Amygdala (tissue), 56 donors: Measurements from ENCODE around the gene CHST10.
"Not testable (repeated sequence)": the region's sequence is repeated elsewhere in the genome, so short reads cannot be mapped to it uniquely, and the experiment has no call there.

Experiments
- DNase-seq, 56 donors: peaks; one replicate each; lab custom pipeline; 2025; lab: John Stamatoyannopoulos, UW

CHST10 gene

GRCh38 chr2:100395532-100396350 is 21.7 kb downstream of the CHST10 start:
- peak in 3 of 56 donors; percentile 6 to 33 (median 12) for DNase-seq

- no peak for DNase-seq
Measured at GRCh38 chr2:100394111-100394641, 23.3 kb downstream of the CHST10 start.

- no peak for DNase-seq
Measured at GRCh38 chr2:100393362-100393761, 24.1 kb downstream of the CHST10 start.

DNA sequence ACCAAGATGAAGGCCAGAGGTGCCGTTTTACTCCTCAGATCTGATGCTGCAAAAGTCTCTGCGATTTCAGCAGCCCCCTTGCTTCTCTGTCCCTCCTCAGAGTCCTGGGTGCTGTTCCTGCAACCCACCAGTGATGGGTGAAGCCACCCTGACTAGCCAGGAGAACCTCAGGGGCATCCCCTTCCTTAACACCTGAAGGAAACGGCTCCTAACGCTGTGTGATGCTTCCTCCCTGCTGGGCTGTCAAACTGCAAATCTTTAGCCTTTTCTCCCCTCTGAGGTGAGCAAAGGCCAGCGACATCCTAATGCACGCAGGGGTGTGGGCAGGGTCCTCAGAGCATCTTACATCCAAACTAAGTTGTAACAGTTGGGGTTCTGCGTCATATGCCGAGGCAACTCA is 24.8 kb downstream of the CHST10 start:
- DNase-seq: no peak

GRCh38 chr2:100391735-100392515 is 25.5 kb downstream of the CHST10 start:
- DNase-seq: peak in 33 of 56 donors; percentile 11 to 65 (median 39)

DNA sequence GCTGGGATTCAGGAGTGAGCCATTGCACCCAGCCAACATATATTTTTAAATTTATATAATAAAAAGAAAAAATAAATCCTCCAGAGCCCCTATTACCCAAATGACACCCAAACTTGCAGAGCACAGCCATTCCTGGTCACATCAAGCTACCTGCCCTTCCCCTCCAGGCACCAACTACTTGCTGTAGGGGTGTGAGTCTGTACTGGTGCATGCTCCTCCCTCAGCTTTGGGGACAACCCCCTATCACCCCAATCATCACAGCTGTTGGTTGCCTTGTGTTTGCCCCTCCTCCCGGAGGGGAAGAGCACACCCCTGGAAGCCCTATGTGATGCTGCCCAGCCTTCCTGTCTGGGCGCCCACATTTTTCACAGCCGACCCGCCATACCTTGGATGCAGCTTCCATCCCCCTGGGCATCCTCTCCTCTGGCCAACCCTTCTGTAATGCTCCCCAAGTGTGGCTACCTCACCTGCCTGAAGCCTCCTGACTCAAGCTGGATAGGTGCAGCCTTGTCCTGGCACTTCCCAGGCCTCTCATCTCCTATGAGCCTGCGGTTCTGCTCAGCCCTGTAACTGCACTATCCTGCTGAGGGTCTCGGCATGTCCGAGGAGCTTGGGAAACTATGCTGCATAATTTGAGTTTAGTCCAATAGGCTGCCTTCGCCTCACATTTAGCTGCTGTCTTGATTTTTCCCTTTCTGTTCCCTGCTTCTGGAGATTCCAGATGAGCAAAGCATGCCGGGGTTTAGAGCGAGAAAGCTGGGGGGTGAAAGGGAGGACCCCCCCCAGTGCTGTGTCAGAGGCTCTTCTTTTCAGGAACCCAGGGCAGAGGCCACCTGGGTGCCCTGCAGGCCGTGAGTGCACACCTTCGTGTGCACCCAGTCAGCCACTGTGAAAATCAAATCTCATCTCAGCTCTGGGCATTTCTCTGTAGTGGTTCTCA is 27.2 kb downstream of the CHST10 start:
- no peak for DNase-seq

- DNase-seq: no peak
Measured at GRCh38 chr2:100388703-100389102, 28.8 kb downstream of the CHST10 start.

- DNase-seq: no peak
Measured at GRCh38 chr2:100383954-100384353, 33.5 kb downstream of the CHST10 start.

GRCh38 chr2:100383306-100383705 is 34.2 kb downstream of the CHST10 start:
- no peak for DNase-seq

- DNase-seq: peak in 44 of 56 donors; percentile 8 to 87 (median 48)
Measured at GRCh38 chr2:100381240-100381639, 36.2 kb downstream of the CHST10 start.

DNA sequence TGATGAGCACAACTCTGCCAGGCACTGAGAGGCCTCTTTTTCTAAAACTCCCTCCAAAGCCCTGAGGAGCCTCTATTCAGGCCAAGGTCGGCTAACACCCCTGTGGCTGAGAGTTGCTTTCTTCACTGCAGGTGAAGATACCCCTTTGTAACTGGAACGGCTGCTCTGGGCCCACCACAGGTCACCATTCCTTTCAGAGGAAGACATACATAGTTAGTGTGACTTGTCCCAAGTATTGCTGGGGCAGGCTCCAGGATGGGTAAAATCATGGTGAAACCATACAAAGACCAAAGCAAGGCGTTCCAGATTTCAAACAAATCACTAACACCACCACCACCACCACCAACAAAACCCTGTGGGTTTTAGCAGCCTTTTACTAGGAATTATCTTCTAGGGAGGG is 36.8 kb downstream of the CHST10 start:
- no peak for DNase-seq

DNA sequence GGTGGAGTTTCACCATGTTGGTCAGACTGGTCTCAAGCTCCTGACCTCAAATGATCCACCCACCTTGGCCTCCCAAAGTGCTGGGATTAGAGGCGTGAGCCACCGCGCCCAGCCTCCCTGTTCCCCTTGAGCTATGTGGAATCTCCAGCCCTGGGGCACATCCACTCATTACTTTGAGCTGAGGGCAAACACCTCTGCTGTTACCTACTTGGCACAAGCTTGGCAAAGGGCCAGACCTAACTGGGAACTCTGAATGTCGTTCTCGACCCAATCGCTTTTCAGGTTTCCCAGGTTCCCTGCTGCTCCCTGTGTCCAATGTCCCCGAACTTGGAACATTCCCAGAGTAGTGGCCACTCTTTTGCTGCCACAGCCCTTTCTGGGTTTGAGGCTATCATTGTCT is 40.6 kb downstream of the CHST10 start:
- no peak for DNase-seq

GRCh38 chr2:100367163-100367562 is 50.3 kb downstream of the CHST10 start:
- DNase-seq: no peak

DNA sequence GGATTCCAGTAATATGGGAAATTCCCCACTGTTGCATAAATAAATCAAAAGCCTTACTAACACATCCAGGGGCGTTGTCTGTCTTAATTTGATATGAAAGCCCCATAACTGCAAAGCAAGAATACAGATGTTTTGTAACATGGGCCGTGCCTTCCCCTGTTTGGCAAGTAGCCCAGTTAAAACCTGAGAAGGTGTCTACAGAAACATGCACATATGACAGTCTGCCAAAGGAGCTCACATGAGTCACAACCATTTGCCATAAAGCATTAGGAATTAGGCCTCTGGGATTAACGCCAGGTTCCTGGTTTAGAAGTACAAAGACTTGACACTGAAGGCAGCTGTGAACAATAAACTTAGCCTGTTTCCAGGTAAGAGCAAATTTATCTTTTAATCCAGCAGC is 52.0 kb downstream of the CHST10 start:
- DNase-seq: no peak

- not testable (repeated sequence) for DNase-seq
Measured at GRCh38 chr2:100362269-100362668, 55.2 kb downstream of the CHST10 start.

DNA sequence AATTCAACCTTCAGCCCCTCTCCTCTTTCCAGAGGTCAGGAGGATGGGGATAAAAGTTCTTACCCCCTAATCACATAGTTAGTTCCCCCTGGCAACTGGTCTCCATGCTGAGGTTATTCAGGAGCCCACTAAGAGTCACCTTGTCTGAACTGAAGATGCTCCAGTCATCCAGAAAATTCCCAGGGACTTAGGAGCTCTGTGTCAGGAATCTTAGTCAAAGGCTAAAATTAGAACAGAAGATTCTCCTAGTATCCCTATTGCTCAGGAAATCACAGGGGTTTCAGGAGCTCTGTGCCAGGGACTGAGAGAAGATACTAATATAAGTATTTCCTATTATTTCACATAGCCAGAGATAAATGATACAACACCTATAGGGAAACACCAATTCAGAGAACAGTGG is 57.9 kb downstream of the CHST10 start:
- no peak for DNase-seq

- DNase-seq: no peak
Measured at GRCh38 chr2:100358554-100358953, 58.9 kb downstream of the CHST10 start.

DNA sequence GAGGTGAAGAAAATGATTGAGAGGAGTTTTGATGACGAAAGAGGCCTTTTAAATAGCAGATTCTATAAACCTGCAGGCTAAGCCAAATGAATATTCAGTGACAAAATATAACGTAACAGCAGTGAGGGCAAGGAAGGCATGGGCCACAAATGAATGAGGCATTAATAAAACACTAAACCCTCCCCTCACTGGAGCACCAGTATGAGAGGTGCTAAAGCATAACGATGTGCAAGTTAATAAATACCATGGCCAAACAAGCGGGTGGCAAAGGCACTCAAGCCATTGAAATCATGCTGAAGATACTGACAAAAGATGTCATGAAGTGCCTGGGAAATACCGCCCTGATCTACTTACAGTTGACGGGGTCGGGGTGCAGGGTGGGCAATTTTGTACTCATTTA is 64.9 kb downstream of the CHST10 start:
- no peak for DNase-seq

DNA sequence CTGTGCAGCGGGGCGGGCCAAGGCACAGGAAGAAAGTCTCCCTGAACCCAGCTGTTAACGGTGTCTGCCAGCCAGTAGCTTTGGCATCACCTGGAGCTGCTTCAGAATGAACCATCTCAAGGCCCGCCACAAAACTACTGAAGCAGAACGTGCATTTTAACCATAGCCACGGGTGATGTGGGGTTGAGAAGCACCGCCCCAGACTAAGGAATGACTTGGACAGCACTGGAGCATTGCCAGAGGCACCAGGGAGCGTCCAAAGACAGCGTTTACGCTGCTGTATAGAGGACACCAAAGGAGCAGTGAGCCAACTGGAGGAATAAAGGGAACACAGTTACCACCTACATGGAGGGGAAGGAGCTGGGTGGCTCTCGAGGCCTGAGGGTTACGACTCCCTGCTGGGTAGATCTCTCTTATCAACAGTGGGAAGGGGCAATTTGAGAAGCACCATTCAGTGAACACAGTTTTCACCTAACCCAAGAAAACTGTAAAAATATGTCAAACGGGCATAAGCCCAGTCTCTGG is 66.7 kb downstream of the CHST10 start:
- no peak for DNase-seq

GRCh38 chr2:100345144-100345543 is 72.3 kb downstream of the CHST10 start:
- not testable (repeated sequence) for DNase-seq
